ENCODE measurements around the gene SMARCB1.
A peak's percentile ranks its signal among the peaks of the same experiment; 100 is the strongest.

Gene SMARCB1

GRCh38 chr22:23831781-23832180, 45.0 kb downstream of the SMARCB1 start:
- DNase-seq (ENCODE audit: low read depth): no peak

GRCh38 chr22:23832226-23833016, 45.7 kb downstream of the SMARCB1 start:
- DNase-seq (ENCODE audit: low read depth): no peak

- no peak for DNase-seq (ENCODE audit: low read depth)
These were observed 46.4 kb downstream of the SMARCB1 start for GRCh38 chr22:23833017-23833751.

GRCh38 chr22:23833911-23834317, 47.1 kb downstream of the SMARCB1 start:
- DNase-seq (ENCODE audit: low read depth): no peak

- DNase-seq (ENCODE audit: low read depth): no peak
These were observed 47.6 kb downstream of the SMARCB1 start for GRCh38 chr22:23834406-23834792.

- DNase-seq (ENCODE audit: low read depth): no peak
These were observed 48.2 kb downstream of the SMARCB1 start for GRCh38 chr22:23834793-23835483.

GRCh38 chr22:23835484-23836144, 48.8 kb downstream of the SMARCB1 start:
- DNase-seq (ENCODE audit: low read depth): no peak

- DNase-seq (ENCODE audit: low read depth): no peak
These were observed 49.5 kb downstream of the SMARCB1 start for GRCh38 chr22:23836281-23836680.

- no peak for DNase-seq (ENCODE audit: low read depth)
These were observed 50.1 kb downstream of the SMARCB1 start for GRCh38 chr22:23836692-23837495.

GRCh38 chr22:23837496-23837859, 50.7 kb downstream of the SMARCB1 start:
- no peak for DNase-seq (ENCODE audit: low read depth)

GRCh38 chr22:23837911-23838680, 51.3 kb downstream of the SMARCB1 start:
- no peak for DNase-seq (ENCODE audit: low read depth)

GRCh38 chr22:23838681-23839468, 52.1 kb downstream of the SMARCB1 start, which contains the start of gene DERL3:
TSS of gene DERL3 (minus strand) at chr22:23839006. CDS start at chr22:23838987, 19 bp downstream.
- peak; percentile 90 for DNase-seq (ENCODE audit: low read depth)

- DNase-seq (ENCODE audit: low read depth): no peak
These were observed 53.3 kb downstream of the SMARCB1 start for GRCh38 chr22:23840026-23840425.

- no peak for DNase-seq (ENCODE audit: low read depth)
These were observed 54.5 kb downstream of the SMARCB1 start for GRCh38 chr22:23841292-23841691.

GRCh38 chr22:23841736-23842445, 55.1 kb downstream of the SMARCB1 start:
- DNase-seq (ENCODE audit: low read depth): no peak

- no peak for DNase-seq (ENCODE audit: low read depth)
These were observed 55.8 kb downstream of the SMARCB1 start for GRCh38 chr22:23842599-23842998.

GRCh38 chr22:23844739-23845202, 58.0 kb downstream of the SMARCB1 start:
- DNase-seq (ENCODE audit: low read depth): no peak

- DNase-seq (ENCODE audit: low read depth): no peak
These were observed 58.7 kb downstream of the SMARCB1 start for GRCh38 chr22:23845265-23846080.
